Tibial artery (tissue), 4 donors: ENCODE data around the gene GNG4.

Source experiments
- DNase-seq, 2 donors: peaks; one replicate each; pipeline ENCODE4 v3.0.0-alpha.2; 2019
- H3K27ac ChIP-seq, 2 donors: fragments of 200-600 bp; sonication (generic) in 1 of 2; 1 replicate in 1 of 2; 2 replicates in 1 of 2; pipeline ENCODE4 v1.5.1; 2018 to 2019; ENCODE audit warnings: mild to moderate bottlenecking in 1 of 2
- H3K27me3 ChIP-seq, 2 donors: fragments of 200-600 bp; sonication (generic) in 1 of 2; one replicate each; pipeline versions ENCODE4 v1.5.1 to v1.6.0; 2016 to 2019
- H3K36me3 ChIP-seq, 3 donors: fragments of 200-600 bp; sonication (generic) in 2 of 3; one replicate each; pipeline ENCODE4 v1.5.1; 2016 to 2019; ENCODE audit warnings: mild to moderate bottlenecking in 2 of 3
- H3K4me1 ChIP-seq, 4 donors: fragments of 200-600 bp; sonication (generic) in 2 of 4; 1 replicate in 3 of 4; 2 replicates in 1 of 4; pipeline ENCODE4 v1.5.1; 2016 to 2019
- H3K4me3 ChIP-seq, 2 donors: fragments of 200-600 bp; sonication (generic) in 1 of 2; 1 replicate in 1 of 2; 2 replicates in 1 of 2; pipeline ENCODE4 v1.5.1; 2018 to 2019; ENCODE audit warnings: mild to moderate bottlenecking in 2 of 2
- H3K9me3 ChIP-seq, 3 donors: fragments of 200-600 bp; sonication (generic) in 1 of 3; one replicate each; pipeline ENCODE4 v1.5.1; 2016 to 2019
- intact Hi-C: fragments of 100-400 bp; cut with DNase I; formaldehyde crosslinking; loops from one replicate; pipeline ENCODE4 v1.15.0; 2023; ENCODE audit warnings: low total_unique reads
- TF ChIP-seq, protein P1 (sequence below), 2 experiments: fragments of 200-600 bp in 1 of 2; fragments of 450-650 bp in 1 of 2; IDR thresholded peaks; one replicate each; pipeline ENCODE4 v1.5.1; 2017 to 2019; ENCODE audit warnings: antibody characterized with exemption in 2 of 2, mild to moderate bottlenecking in 1 of 2, moderate library complexity in 1 of 2

The GNG4 gene

DNA sequence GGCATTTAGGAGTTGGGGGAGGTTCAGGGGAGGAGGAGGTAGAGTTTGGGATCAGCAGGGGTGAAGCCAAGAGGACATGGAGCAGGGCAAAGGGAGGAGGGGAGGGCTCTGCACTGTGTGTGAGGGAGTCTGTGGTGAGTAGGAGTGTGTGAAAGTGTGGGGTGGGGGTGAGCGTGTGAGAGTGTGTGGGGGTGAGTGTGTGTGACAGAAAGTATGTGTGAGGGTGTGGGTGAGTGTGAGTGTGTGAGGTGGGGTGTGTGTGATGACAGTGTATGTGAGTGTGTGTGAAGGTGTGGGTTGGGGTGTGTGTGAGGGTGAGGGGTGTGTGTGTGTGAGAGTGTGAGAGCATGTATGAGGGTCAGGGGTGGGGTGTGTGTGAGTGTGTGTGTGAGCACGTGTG is 62.6 kb downstream of the GNG4 start:
- no peaks in the 10 kb centered on the region for H3K36me3 ChIP-seq

DNA sequence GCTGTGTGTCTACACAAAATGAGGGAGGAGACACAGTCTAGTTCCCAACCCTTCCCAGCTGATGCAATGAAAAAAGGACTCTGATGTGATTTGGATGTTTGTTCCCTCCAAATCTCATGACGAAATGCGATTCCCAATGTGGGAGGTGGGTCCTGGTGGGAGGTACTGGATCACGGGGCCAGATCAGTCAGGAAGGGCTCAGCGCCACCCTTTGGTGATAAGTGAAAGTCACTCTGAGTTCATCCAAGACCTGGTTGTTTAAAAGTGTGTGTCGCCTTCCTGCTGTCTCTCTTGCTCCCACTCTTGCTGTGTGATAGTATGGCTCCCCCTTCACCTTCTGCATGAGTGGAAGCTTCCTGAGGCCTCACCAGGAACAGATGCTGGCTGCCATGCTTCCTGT is 63.2 kb downstream of the GNG4 start:
- no peak for DNase-seq
- peaks cover 0 to 28% of the 10 kb centered on the region in 2 donors for H3K27me3 ChIP-seq
- no peaks in the 10 kb centered on the region for H3K36me3 ChIP-seq
- H3K27ac ChIP-seq: no peak overlapping the region
- H3K9me3 ChIP-seq: peaks cover 0 to 4% (median 0%) of the 10 kb centered on the region in 3 donors
- intact Hi-C loops: no loop called here
- H3K4me1 ChIP-seq: no peaks in the 10 kb centered on the region
- TF ChIP-seq, protein P1, sequence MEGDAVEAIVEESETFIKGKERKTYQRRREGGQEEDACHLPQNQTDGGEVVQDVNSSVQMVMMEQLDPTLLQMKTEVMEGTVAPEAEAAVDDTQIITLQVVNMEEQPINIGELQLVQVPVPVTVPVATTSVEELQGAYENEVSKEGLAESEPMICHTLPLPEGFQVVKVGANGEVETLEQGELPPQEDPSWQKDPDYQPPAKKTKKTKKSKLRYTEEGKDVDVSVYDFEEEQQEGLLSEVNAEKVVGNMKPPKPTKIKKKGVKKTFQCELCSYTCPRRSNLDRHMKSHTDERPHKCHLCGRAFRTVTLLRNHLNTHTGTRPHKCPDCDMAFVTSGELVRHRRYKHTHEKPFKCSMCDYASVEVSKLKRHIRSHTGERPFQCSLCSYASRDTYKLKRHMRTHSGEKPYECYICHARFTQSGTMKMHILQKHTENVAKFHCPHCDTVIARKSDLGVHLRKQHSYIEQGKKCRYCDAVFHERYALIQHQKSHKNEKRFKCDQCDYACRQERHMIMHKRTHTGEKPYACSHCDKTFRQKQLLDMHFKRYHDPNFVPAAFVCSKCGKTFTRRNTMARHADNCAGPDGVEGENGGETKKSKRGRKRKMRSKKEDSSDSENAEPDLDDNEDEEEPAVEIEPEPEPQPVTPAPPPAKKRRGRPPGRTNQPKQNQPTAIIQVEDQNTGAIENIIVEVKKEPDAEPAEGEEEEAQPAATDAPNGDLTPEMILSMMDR (IDR thresholded peaks at IDR 0.05): no peak
- H3K4me3 ChIP-seq: no peak overlapping the region

More for the DNA sequence above, 62.6 kb downstream of the GNG4 start:
- TF ChIP-seq, protein P1 (IDR thresholded peaks at IDR 0.05): no peak
- H3K4me1 ChIP-seq: no peaks in the 10 kb centered on the region
- peaks cover 0 to 4% (median 0%) of the 10 kb centered on the region in 3 donors for H3K9me3 ChIP-seq
- no peak overlapping the region for H3K27ac ChIP-seq
- peak in 1 of 2 donors; percentile 9 for DNase-seq
- intact Hi-C loops: no loop called here
- peaks cover 0 to 28% of the 10 kb centered on the region in 2 donors for H3K27me3 ChIP-seq
- no peak overlapping the region for H3K4me3 ChIP-seq

DNA sequence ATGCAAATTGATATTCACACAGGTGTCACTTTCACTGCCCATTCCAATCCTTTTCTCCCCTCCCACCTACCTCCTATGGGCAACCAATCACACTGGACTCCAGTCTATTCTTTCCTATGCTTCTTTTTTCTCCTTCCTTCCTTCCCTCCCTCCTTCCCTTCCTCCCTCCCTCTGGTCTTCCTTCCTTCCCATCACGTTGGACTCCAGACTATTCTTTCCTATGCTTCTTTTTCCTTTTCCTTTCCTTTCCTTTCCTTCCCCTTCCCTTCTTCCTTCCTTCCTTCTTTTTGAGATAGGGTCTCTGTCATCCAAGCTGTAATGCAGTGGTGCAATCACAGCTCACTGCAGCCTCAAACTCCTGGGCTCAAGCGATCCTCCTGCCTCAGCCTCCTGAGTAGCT is 64.6 kb downstream of the GNG4 start:
- intact Hi-C loops: no loop called here
- no peak overlapping the region for H3K27ac ChIP-seq
- TF ChIP-seq, protein P1 (IDR thresholded peaks at IDR 0.05): no peak
- no peaks in the 10 kb centered on the region for H3K4me1 ChIP-seq
- no peak for DNase-seq
- H3K27me3 ChIP-seq: peaks cover 0 to 22% of the 10 kb centered on the region in 2 donors
- no peak overlapping the region for H3K4me3 ChIP-seq
- H3K36me3 ChIP-seq: no peaks in the 10 kb centered on the region
- peaks cover 0 to 4% (median 0%) of the 10 kb centered on the region in 3 donors for H3K9me3 ChIP-seq

DNA sequence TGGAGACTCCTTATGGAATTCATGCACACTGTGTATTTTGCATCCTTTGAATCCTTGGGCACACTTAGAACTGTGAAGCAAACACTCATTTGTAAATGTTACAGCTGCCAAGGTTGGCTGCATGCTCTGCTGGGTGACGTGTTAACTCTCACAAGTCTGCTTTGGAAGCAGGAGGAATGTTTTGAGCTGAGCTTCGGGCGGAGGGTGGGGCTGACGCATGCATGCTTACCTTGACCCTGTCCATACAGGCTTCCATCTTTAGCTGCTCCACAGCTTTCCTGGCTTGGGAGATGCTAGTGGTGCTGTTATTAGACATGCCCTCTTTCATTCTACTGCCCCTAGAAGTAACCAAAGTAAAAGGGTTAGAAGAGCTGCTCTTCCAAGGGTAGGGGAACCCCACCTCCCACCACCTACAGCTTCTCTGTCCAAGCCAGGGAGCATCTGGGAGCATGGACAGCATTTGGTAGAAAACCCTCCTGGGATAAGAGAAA is 66.0 kb downstream of the GNG4 start:
- no peaks in the 10 kb centered on the region for H3K4me1 ChIP-seq

DNA sequence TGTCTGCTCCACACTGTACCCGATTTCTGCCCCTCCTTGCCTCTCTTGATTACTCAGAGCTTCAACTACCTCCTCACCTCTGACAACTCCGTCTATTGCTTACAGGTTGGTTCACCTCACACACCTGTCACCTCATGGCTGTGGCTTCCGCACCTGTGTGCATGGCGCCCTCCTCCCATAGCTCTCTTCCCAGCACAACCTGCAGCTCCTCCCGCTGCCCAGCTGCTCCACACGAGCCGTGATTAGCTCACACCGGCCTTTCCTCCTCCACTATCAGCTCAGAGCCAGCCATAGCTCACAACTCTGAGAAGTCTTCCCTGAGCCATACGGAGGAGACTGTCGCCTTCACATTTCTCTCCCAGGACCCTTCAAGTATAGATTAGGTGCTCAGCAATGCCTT is 67.5 kb downstream of the GNG4 start:
- Histone ChIP-seq H3K4me1 (no peaks in the 10 kb centered on the region), H3K36me3 (no peaks in the 10 kb centered on the region), H3K27me3 (peaks cover 0 to 22% of the 10 kb centered on the region in 2 donors), H3K9me3 (no peaks in the 10 kb centered on the region), H3K4me3 (no peak overlapping the region), H3K27ac (no peak overlapping the region)
- TF ChIP-seq, protein P1 (IDR thresholded peaks at IDR 0.05): no peak
- intact Hi-C loops: no loop called here
- no peak for DNase-seq

More for the DNA sequence above, 66.0 kb downstream of the GNG4 start:
- no peak overlapping the region for H3K4me3 ChIP-seq
- H3K27ac ChIP-seq: no peak overlapping the region
- H3K27me3 ChIP-seq: peaks cover 0 to 22% of the 10 kb centered on the region in 2 donors
- TF ChIP-seq, protein P1 (IDR thresholded peaks at IDR 0.05): no peak
- no peaks in the 10 kb centered on the region for H3K9me3 ChIP-seq
- H3K36me3 ChIP-seq: no peaks in the 10 kb centered on the region
- DNase-seq: no peak
- intact Hi-C loops: no loop called here

DNA sequence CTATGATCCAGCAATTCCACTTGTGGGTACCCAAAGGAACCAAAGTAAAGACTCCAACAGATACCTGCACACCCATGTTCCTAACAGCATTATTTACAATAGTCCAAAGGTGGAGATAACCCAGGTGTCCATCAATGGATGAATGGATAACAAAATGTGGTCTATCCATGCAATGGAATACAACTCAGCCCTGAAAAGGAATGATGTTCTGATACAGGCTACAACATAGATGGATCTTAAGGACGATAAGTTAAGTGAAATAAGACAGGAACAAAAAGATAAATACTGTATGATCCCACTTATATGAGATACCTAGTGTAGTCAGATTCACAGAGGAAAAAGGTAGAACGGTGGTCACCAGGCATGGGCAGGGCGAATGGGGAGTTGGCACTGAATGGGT is 69.7 kb downstream of the GNG4 start:
- Histone ChIP-seq H3K4me1 (no peaks in the 10 kb centered on the region), H3K27me3 (peaks cover 0 to 10% of the 10 kb centered on the region in 2 donors), H3K36me3 (no peaks in the 10 kb centered on the region), H3K9me3 (no peaks in the 10 kb centered on the region), H3K4me3 (no peak overlapping the region), H3K27ac (no peak overlapping the region)
- intact Hi-C loops: no loop called here
- DNase-seq: no peak
- TF ChIP-seq, protein P1 (IDR thresholded peaks at IDR 0.05): no peak
